Ovary (tissue), 9 donors: ENCODE measurements around the gene LMTK2. TPM values are rescaled to one million over a fixed set of nuclear protein-coding genes. Genes with fewer than 3 reads are reported as not detected.

ENCODE experiments used
- DNase-seq, 5 donors: peaks; one replicate each; pipeline ENCODE4 v3.0.0-alpha.2; 2019 to 2020
- H3K27ac ChIP-seq, 2 donors: fragments of 200-600 bp; one replicate each; pipeline versions ENCODE4 v1.5.1 to v1.8.0; 2019 to 2022
- H3K27me3 ChIP-seq: fragments of 200-600 bp; one replicate; pipeline ENCODE4 v1.8.0; 2022
- H3K36me3 ChIP-seq: fragments of 200-600 bp; sonication (generic); one replicate; pipeline ENCODE4 v1.5.1; 2019
- H3K4me1 ChIP-seq: one replicate; pipeline ENCODE4 v1.8.1; 2013; ENCODE audit warnings: mild to moderate bottlenecking, moderate library complexity; ENCODE audit not compliant: insufficient read depth
- H3K4me3 ChIP-seq: fragments of 200-600 bp; sonication (generic); one replicate; pipeline ENCODE4 v1.5.1; 2017
- H3K9me3 ChIP-seq, 2 donors: fragments of 200-600 bp in 1 of 2; sonication (generic) in 1 of 2; one replicate each; pipeline versions ENCODE4 v1.5.1 to v1.8.1; 2013 to 2019; ENCODE audit warnings: mild to moderate bottlenecking in 1 of 2, moderate library complexity in 1 of 2
- EP300 ChIP-seq: sonication (generic); formaldehyde crosslinking; IDR thresholded peaks from one replicate; pipeline ENCODE4 v1.6.1; 2017; ENCODE audit warnings: antibody characterized with exemption
- POLR2A ChIP-seq: fragments of 450-650 bp; IDR thresholded peaks from one replicate; pipeline ENCODE4 v1.6.1; 2017; ENCODE audit warnings: antibody characterized with exemption, mild to moderate bottlenecking, moderate library complexity
- WGBS, 3 donors: extraction: QIAGEN DNeasy Blood & Tissue Kit in 1 of 3; methylation state at CpG; one replicate each; pipeline versions ENCODE4 v1.1.5 to v1.1.7; 2013 to 2017; 5-methylcytosine and 5-hydroxymethylcytosine counted together
- intact Hi-C, 4 donors: fragments of 100-400 bp; cut with DNase I; formaldehyde crosslinking; loops; one replicate each; pipeline versions ENCODE4 v1.11.0 to v1.15.1; 2022 to 2023
- polyA plus RNA-seq, 2 donors: library from polyadenylated mRNA; stranded (reverse); fragments of 200-250 nt in 1 of 2; fragments of 350-450 nt in 1 of 2; fragmentation: Illumina TruSeq in 1 of 2; extraction: RNeasy Lipid Tissue Mini Kit (QIAGEN cat#74804) in 1 of 2; gene quantifications; one replicate each; pipeline ENCODE4 v1.2.3, GENCODE V29; 2013 to 2014
- total RNA-seq, 7 donors: library from RNA; depleted of rRNA in 2 of 7; stranded (reverse); fragments of >200 nt in 2 of 7; fragmentation: NEBNext Ultra II Directional in 3 of 7; extraction: Animal tissue kit (Norgen Biotek cat#: 25700) in 3 of 7; gene quantifications; one replicate each; pipeline versions ENCODE4 v1.1.0 to v1.2.4, GENCODE V29; 2016 to 2023
- TF ChIP-seq, protein P1 (sequence below), 3 donors: fragments of 450-650 bp in 2 of 3; fragments of 200-600 bp in 1 of 3; IDR thresholded peaks; one replicate each; pipeline versions ENCODE4 v1.5.1 to v1.8.0; 2016 to 2022; ENCODE audit warnings: antibody characterized with exemption in 3 of 3, mild to moderate bottlenecking in 1 of 3
- donor health status: DM: no; HTN: no; CAD: no; lungs with moderate emphysema.
- donor health status: DM: no; HTN: no; CAD: no.
- donor health status: Bipolar disorder and iron deficiency.
- donor health status: DM: yes; HTN: yes; CAD: no.
- donor health status: DM: no; HTN: no; CAD: no.
- donor health status: DM: yes; HTN: yes; CAD: no.

Gene LMTK2
- total and polyA plus RNA-seq, 9 donors: 4.4 to 17.1 (median 12.8) TPM

DNA sequence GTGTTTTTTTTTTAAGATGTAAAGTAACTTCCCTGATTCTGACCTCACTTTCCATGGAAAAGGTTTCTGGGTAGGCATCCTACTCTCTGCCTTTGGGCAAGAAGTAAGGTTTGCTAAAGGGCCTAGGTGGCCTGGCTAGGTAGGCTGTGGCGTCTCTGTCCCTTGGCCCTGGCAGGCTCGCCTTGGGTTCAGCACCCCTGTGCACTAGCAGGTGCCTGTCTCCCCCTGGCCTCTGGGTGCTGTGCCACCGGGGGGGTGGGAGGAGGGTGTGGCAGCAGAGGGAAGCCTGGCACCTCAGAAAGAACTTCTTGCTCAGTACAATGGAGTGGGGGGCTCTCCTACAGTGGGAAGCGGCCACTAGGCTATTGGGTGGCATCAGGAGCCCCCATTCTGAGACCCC is 131.4 kb downstream of the LMTK2 start:
- Histone ChIP-seq H3K4me3 (no peak overlapping the region), H3K27ac (no peak overlapping the region), H3K9me3 (no peaks in the 10 kb centered on the region), H3K36me3 (no peaks in the 10 kb centered on the region), H3K4me1 (no peaks in the 10 kb centered on the region), H3K27me3 (no peaks in the 10 kb centered on the region)
- intact Hi-C loops: no loop called here
- no peak for DNase-seq
- WGBS, 3 donors: 91 to 100% (median 95%) methylated on average over 4 of the region's 4 CpGs
- no peak for TF ChIP-seq POLR2A
- TF ChIP-seq, protein P1, sequence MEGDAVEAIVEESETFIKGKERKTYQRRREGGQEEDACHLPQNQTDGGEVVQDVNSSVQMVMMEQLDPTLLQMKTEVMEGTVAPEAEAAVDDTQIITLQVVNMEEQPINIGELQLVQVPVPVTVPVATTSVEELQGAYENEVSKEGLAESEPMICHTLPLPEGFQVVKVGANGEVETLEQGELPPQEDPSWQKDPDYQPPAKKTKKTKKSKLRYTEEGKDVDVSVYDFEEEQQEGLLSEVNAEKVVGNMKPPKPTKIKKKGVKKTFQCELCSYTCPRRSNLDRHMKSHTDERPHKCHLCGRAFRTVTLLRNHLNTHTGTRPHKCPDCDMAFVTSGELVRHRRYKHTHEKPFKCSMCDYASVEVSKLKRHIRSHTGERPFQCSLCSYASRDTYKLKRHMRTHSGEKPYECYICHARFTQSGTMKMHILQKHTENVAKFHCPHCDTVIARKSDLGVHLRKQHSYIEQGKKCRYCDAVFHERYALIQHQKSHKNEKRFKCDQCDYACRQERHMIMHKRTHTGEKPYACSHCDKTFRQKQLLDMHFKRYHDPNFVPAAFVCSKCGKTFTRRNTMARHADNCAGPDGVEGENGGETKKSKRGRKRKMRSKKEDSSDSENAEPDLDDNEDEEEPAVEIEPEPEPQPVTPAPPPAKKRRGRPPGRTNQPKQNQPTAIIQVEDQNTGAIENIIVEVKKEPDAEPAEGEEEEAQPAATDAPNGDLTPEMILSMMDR (IDR thresholded peaks at IDR 0.05): no peak
- no peak for TF ChIP-seq EP300

DNA sequence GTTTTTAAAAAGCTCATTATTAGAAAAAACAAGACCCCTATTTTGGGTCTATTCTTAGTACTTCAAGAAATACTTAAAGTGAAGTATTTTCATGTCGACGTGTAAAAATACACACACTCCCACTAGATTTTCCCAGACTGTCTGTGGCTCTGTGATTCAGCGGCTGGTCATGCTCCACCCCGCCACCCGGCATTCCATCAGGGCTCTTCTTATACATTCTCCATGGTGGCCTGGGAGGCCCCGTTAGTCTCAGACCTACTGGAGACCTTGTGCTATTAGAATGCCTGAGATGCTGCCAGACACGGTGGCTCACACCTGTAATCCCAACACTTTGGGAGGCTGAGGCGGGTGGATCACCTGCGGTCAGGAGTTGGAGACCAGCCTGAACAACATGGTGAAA is 132.3 kb downstream of the LMTK2 start:
- Histone ChIP-seq H3K27me3 (no peaks in the 10 kb centered on the region), H3K4me1 (no peaks in the 10 kb centered on the region), H3K4me3 (no peak overlapping the region), H3K27ac (no peak overlapping the region), H3K36me3 (no peaks in the 10 kb centered on the region), H3K9me3 (no peaks in the 10 kb centered on the region)
- WGBS, 3 donors: 88 to 92% (median 89%) methylated on average over 9 of the region's 9 CpGs
- intact Hi-C loops: no loop called here
- no peak for DNase-seq
- TF ChIP-seq, protein P1 (IDR thresholded peaks at IDR 0.05): no peak
- TF ChIP-seq EP300: no peak
- TF ChIP-seq POLR2A: no peak

DNA sequence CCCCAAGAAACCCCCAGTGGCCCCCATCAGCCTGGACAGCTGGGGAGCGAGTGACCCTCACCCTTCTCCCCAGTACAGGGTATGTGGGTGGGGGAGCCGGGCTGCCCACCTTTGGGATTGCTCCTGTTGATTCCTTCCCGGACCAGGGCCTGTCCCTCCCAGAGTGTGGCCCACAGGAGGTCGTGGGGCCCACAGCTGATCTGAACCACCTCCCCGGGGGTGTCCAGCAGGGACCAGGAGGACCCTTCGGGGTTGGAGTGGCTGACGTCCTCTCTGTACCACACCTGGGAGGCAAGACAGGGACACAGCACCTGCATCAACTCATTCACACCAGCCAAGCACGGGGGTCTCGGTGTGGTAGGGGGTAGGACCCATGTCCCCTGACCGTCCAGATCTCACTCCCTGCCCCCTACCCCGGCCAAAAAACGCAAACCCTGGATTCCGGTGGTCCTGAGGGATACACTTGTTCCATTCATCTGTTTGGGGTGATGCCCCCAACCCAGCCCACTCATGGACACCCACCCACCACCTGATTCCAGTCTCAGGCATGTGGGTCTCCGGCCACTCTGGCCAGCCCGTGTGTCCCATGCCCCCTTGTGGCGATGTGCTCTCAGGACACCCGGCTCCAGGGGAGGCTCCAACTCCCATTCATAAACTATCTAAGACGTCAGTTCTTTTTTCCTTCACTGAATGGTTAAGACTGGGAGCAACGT is 134.5 kb downstream of the LMTK2 start:
- intact Hi-C loops: no loop called here
- TF ChIP-seq EP300 (no peak), POLR2A (no peak)
- TF ChIP-seq, protein P1 (IDR thresholded peaks at IDR 0.05): no peak
- no peaks in the 10 kb centered on the region for H3K9me3 ChIP-seq
- H3K4me3 ChIP-seq: no peak overlapping the region
- H3K4me1 ChIP-seq: no peaks in the 10 kb centered on the region
- WGBS, 3 donors: 67 to 73% (median 69%) methylated on average over 19 of the region's 19 CpGs
- DNase-seq: no peak
- H3K27me3 ChIP-seq: no peaks in the 10 kb centered on the region
- no peak overlapping the region for H3K27ac ChIP-seq
- H3K36me3 ChIP-seq: no peaks in the 10 kb centered on the region

DNA sequence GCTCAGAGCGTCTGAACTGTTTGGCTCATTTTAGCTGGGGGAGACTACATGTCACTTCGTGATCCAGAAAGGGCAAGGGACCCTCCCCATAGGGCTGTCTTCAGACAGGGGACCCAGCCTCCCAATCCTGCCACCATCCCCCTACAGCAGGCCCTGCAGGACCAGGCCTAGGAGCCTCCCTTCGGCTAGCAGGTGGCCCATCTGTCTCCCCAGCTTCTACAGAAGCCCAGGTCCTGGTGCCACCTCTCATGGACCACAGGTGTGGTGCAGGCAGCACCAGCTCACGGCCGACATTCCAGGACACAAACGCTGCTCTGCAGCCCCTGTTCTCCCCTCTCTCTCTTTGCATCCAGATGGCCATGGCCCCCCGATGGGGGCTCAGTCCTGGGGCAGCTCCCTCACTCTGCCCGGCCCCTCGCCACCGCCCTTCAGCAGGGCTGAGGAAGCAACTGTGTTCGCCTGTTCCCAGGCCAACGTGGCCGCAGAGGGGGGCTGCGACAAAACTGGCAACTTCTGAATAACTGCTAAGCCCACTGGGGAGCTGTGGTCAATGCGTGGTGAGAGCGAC is 135.1 kb downstream of the LMTK2 start:
- no peak for DNase-seq
- no peaks in the 10 kb centered on the region for H3K4me1 ChIP-seq
- H3K36me3 ChIP-seq: no peaks in the 10 kb centered on the region
- intact Hi-C loops: no loop called here
- H3K4me3 ChIP-seq: no peak overlapping the region
- no peaks in the 10 kb centered on the region for H3K9me3 ChIP-seq
- no peak for TF ChIP-seq POLR2A
- TF ChIP-seq EP300: no peak
- TF ChIP-seq, protein P1 (IDR thresholded peaks at IDR 0.05): no peak
- no peaks in the 10 kb centered on the region for H3K27me3 ChIP-seq
- WGBS, 3 donors: 86 to 88% (median 88%) methylated on average over 15 to 16 of the region's 16 CpGs
- no peak overlapping the region for H3K27ac ChIP-seq
